ENCODE data around the gene TBC1D10A.
"Not testable (repeated sequence)": the region's sequence is repeated elsewhere in the genome, so short reads cannot be mapped to it uniquely, and the experiment has no call there.

TBC1D10A gene

GRCh38 chr22:30357236-30357570 is 30.5 kb upstream of the TBC1D10A start:
- Mint-ChIP-seq H3K36me3 (ENCODE audit: low read depth) (peaks cover 41% of the 10 kb centered on the region), H3K4me1 (ENCODE audit: low read depth) (peaks cover 40% of the 10 kb centered on the region), H3K27me3 (no peaks in the 10 kb centered on the region), H3K27ac (peak overlapping the region; percentile 96), H3K9me3 (no peaks in the 10 kb centered on the region), H3K4me3 (peak overlapping the region; percentile 96)
- DNase-seq: no peak

GRCh38 chr22:30356449-30357235 is 29.9 kb upstream of the TBC1D10A start, which contains the start of the genes CCDC157 and SF3A1:
Gene CCDC157, plus strand, starts transcription at chr22:30357007. Its CDS starts 8,994 bp downstream, at chr22:30366001.
Gene SF3A1, minus strand, starts transcription at chr22:30356894. Its CDS starts 102 bp downstream, at chr22:30356792.
- Mint-ChIP-seq H3K9me3 (no peaks in the 10 kb centered on the region), H3K36me3 (ENCODE audit: low read depth) (peaks cover 47% of the 10 kb centered on the region), H3K4me1 (ENCODE audit: low read depth) (peaks cover 45% of the 10 kb centered on the region), H3K27me3 (no peaks in the 10 kb centered on the region), H3K4me3 (peak within 1 kb of the TSS; percentile 96), H3K27ac (peak within 1 kb of the TSS; percentile 96)
- DNase-seq: peak; percentile 90

GRCh38 chr22:30354644-30355043 is 27.9 kb upstream of the TBC1D10A start:
- peaks cover 67% of the 10 kb centered on the region for H3K36me3 Mint-ChIP-seq (ENCODE audit: low read depth)
- H3K9me3 Mint-ChIP-seq: no peaks in the 10 kb centered on the region
- peaks cover 65% of the 10 kb centered on the region for H3K4me1 Mint-ChIP-seq (ENCODE audit: low read depth)
- no peaks in the 10 kb centered on the region for H3K27me3 Mint-ChIP-seq
- H3K27ac Mint-ChIP-seq: peak overlapping the region; percentile 75
- peak overlapping the region; percentile 96 for H3K4me3 Mint-ChIP-seq
- no peak for DNase-seq

- Mint-ChIP-seq H3K27me3 (no peaks in the 10 kb centered on the region), H3K27ac (peak overlapping the region; percentile 83), H3K9me3 (no peaks in the 10 kb centered on the region), H3K36me3 (ENCODE audit: low read depth) (peaks cover 95% of the 10 kb centered on the region), H3K4me3 (no peak overlapping the region), H3K4me1 (ENCODE audit: low read depth) (peaks cover 85% of the 10 kb centered on the region)
- no peak for DNase-seq
Measured at GRCh38 chr22:30351226-30351625, 24.5 kb upstream of the TBC1D10A start.

- Mint-ChIP-seq H3K9me3 (no peaks in the 10 kb centered on the region), H3K27me3 (no peaks in the 10 kb centered on the region), H3K27ac (peak overlapping the region; percentile 83), H3K4me1 (ENCODE audit: low read depth) (peaks cover 84% of the 10 kb centered on the region), H3K36me3 (ENCODE audit: low read depth) (peaks cover 97% of the 10 kb centered on the region), H3K4me3 (peak overlapping the region; percentile 33)
- no peak for DNase-seq
Measured at GRCh38 chr22:30348809-30349208, 22.1 kb upstream of the TBC1D10A start.

GRCh38 chr22:30348404-30348803 is 21.7 kb upstream of the TBC1D10A start:
- no peak for DNase-seq
- H3K4me3 Mint-ChIP-seq: peak overlapping the region; percentile 33
- H3K27ac Mint-ChIP-seq: peak overlapping the region; percentile 83
- no peaks in the 10 kb centered on the region for H3K27me3 Mint-ChIP-seq
- peaks cover 80% of the 10 kb centered on the region for H3K4me1 Mint-ChIP-seq (ENCODE audit: low read depth)
- peaks cover 97% of the 10 kb centered on the region for H3K36me3 Mint-ChIP-seq (ENCODE audit: low read depth)
- no peaks in the 10 kb centered on the region for H3K9me3 Mint-ChIP-seq

GRCh38 chr22:30347255-30347892 is 20.6 kb upstream of the TBC1D10A start:
- no peaks in the 10 kb centered on the region for H3K27me3 Mint-ChIP-seq
- H3K36me3 Mint-ChIP-seq (ENCODE audit: low read depth): peaks cover 99% of the 10 kb centered on the region
- H3K4me3 Mint-ChIP-seq: peak overlapping the region; percentile 12

GRCh38 chr22:30344447-30345200 is 17.9 kb upstream of the TBC1D10A start:
- DNase-seq: no peak
- Mint-ChIP-seq H3K4me1 (ENCODE audit: low read depth) (peaks cover 51% of the 10 kb centered on the region), H3K4me3 (peak overlapping the region; percentile 15), H3K27me3 (no peaks in the 10 kb centered on the region), H3K36me3 (ENCODE audit: low read depth) (peaks cover 99% of the 10 kb centered on the region), H3K27ac (peak overlapping the region; percentile 91), H3K9me3 (no peaks in the 10 kb centered on the region)

More at GRCh38 chr22:30347255-30347892, 20.6 kb upstream of the TBC1D10A start:
- no peak for DNase-seq
- Mint-ChIP-seq H3K4me1 (ENCODE audit: low read depth) (peaks cover 76% of the 10 kb centered on the region), H3K27ac (peak overlapping the region; percentile 83), H3K9me3 (no peaks in the 10 kb centered on the region)

GRCh38 chr22:30340911-30341685 is 14.4 kb upstream of the TBC1D10A start:
- H3K27ac Mint-ChIP-seq: peak overlapping the region; percentile 44
- H3K36me3 Mint-ChIP-seq (ENCODE audit: low read depth): peaks cover 100% of the 10 kb centered on the region
- no peaks in the 10 kb centered on the region for H3K27me3 Mint-ChIP-seq
- no peak for DNase-seq
- no peak overlapping the region for H3K4me3 Mint-ChIP-seq
- H3K4me1 Mint-ChIP-seq (ENCODE audit: low read depth): peaks cover 21% of the 10 kb centered on the region
- no peaks in the 10 kb centered on the region for H3K9me3 Mint-ChIP-seq

- Mint-ChIP-seq H3K27ac (peak overlapping the region; percentile 32), H3K36me3 (ENCODE audit: low read depth) (peaks cover 100% of the 10 kb centered on the region), H3K4me3 (no peak overlapping the region), H3K27me3 (no peaks in the 10 kb centered on the region), H3K4me1 (ENCODE audit: low read depth) (peaks cover 27% of the 10 kb centered on the region), H3K9me3 (no peaks in the 10 kb centered on the region)
- no peak for DNase-seq
Measured at GRCh38 chr22:30338802-30339201, 12.1 kb upstream of the TBC1D10A start.

GRCh38 chr22:30338341-30338740 is 11.6 kb upstream of the TBC1D10A start:
- Mint-ChIP-seq H3K36me3 (ENCODE audit: low read depth) (peaks cover 100% of the 10 kb centered on the region), H3K4me1 (ENCODE audit: low read depth) (peaks cover 30% of the 10 kb centered on the region), H3K27ac (peak overlapping the region; percentile 30)
- not testable (repeated sequence) for H3K27me3 Mint-ChIP-seq, H3K4me3 Mint-ChIP-seq, DNase-seq, H3K9me3 Mint-ChIP-seq

- Mint-ChIP-seq H3K4me3 (no peak overlapping the region), H3K27ac (peak overlapping the region; percentile 22), H3K4me1 (ENCODE audit: low read depth) (peaks cover 36% of the 10 kb centered on the region), H3K36me3 (ENCODE audit: low read depth) (peaks cover 100% of the 10 kb centered on the region), H3K9me3 (no peaks in the 10 kb centered on the region), H3K27me3 (no peaks in the 10 kb centered on the region)
- no peak for DNase-seq
Measured at GRCh38 chr22:30337461-30337778, 10.7 kb upstream of the TBC1D10A start.

- no peak for DNase-seq
- H3K4me1 Mint-ChIP-seq (ENCODE audit: low read depth): peaks cover 40% of the 10 kb centered on the region
- no peak overlapping the region for H3K4me3 Mint-ChIP-seq
- H3K36me3 Mint-ChIP-seq (ENCODE audit: low read depth): peaks cover 99% of the 10 kb centered on the region
- H3K27ac Mint-ChIP-seq: peak overlapping the region; percentile 65
- no peaks in the 10 kb centered on the region for H3K9me3 Mint-ChIP-seq
- no peaks in the 10 kb centered on the region for H3K27me3 Mint-ChIP-seq
Measured at GRCh38 chr22:30336752-30337460, 10.2 kb upstream of the TBC1D10A start.

All from activated T-cell treated with anti-CD3 and anti-CD28 coated beads, Interleukin-2, amount 50 U/mL, for 24 hours (primary cell).